Measurements from ENCODE around the gene ACVR2A. TPM values are rescaled to one million over a fixed set of nuclear protein-coding genes. Genes with fewer than 3 reads are reported as not detected.

The ACVR2A gene
- polyA plus RNA-seq, 1 donor from 2014 or later: 139 TPM

- peaks cover 98% of the 10 kb centered on the region for H3K79me2 ChIP-seq (replicated peaks; ENCODE audit: insufficient read depth, low read length)
- no peak overlapping the region for H3K4me2 ChIP-seq (ENCODE audit: low read length)
- no peak overlapping the region for H3K4me3 ChIP-seq (ENCODE audit: low read length)
- peaks cover 6% of the 10 kb centered on the region for H3K36me3 ChIP-seq (ENCODE audit: insufficient read depth, low read length)
- peaks cover 14% of the 10 kb centered on the region for H4K20me1 ChIP-seq (ENCODE audit: insufficient read depth)
- no peak overlapping the region for H2AFZ ChIP-seq (ENCODE audit: low read depth, low read length)
- TF ChIP-seq TAF1 (IDR thresholded peaks at IDR 0.05; ENCODE audit: low read depth) (no peak), EP300 (conservative IDR thresholded peaks at IDR 0.05; ENCODE audit: poor library complexity, severe bottlenecking) (no peak), SMC3 (conservative IDR thresholded peaks at IDR 0.05; ENCODE audit: poor library complexity) (no peak), RAD21 (conservative IDR thresholded peaks at IDR 0.05) (no peak)
- TF ChIP-seq, protein P1, sequence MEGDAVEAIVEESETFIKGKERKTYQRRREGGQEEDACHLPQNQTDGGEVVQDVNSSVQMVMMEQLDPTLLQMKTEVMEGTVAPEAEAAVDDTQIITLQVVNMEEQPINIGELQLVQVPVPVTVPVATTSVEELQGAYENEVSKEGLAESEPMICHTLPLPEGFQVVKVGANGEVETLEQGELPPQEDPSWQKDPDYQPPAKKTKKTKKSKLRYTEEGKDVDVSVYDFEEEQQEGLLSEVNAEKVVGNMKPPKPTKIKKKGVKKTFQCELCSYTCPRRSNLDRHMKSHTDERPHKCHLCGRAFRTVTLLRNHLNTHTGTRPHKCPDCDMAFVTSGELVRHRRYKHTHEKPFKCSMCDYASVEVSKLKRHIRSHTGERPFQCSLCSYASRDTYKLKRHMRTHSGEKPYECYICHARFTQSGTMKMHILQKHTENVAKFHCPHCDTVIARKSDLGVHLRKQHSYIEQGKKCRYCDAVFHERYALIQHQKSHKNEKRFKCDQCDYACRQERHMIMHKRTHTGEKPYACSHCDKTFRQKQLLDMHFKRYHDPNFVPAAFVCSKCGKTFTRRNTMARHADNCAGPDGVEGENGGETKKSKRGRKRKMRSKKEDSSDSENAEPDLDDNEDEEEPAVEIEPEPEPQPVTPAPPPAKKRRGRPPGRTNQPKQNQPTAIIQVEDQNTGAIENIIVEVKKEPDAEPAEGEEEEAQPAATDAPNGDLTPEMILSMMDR (IDR thresholded peaks at IDR 0.05; ENCODE audit: poor library complexity, severe bottlenecking): no peak
- H3F3A ChIP-seq (ENCODE audit: insufficient read depth, low read length, poor library complexity, severe bottlenecking): no peaks in the 10 kb centered on the region
- H3K9me2 ChIP-seq (ENCODE audit: insufficient read depth, low read length): no peaks in the 10 kb centered on the region
- no peaks in the 10 kb centered on the region for H3K27me3 ChIP-seq (ENCODE audit: insufficient read depth, low read depth, low read length)
- H3K9ac ChIP-seq (ENCODE audit: low read length): no peak overlapping the region
- no peaks in the 10 kb centered on the region for H3K9me3 ChIP-seq (ENCODE audit: low read length)
- H3K27ac ChIP-seq (ENCODE audit: low read length): no peak overlapping the region
Measured at GRCh38 chr2:147862859-147863516, 18.2 kb downstream of the ACVR2A start.

DNA sequence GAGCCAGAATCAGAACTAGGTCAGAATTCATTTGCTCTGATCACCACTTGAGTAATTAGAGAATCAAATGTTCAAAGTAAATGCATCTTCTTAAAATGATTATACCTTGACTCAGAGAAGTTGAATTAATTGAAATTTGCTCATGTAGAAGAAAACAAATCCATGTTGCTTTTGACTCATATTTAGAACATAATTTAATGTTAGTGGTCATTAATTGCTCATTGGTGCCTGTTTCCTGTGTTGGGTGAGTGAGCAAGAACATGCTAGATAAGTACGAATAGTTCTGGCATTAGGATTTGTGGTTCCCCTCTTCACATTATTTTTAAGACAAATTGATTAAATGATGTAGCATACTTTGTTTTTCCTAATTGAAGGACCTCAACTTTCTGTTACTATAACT lies 19.0 kb downstream of the ACVR2A start:
- Histone ChIP-seq H4K20me1 (ENCODE audit: insufficient read depth) (peaks cover 18% of the 10 kb centered on the region), H3K9me3 (ENCODE audit: low read length) (no peaks in the 10 kb centered on the region), H3K4me2 (ENCODE audit: low read length) (no peak overlapping the region), H3F3A (ENCODE audit: insufficient read depth, low read length, poor library complexity, severe bottlenecking) (no peaks in the 10 kb centered on the region), H3K4me3 (ENCODE audit: low read length) (no peak overlapping the region), H2AFZ (ENCODE audit: low read depth, low read length) (no peak overlapping the region), H3K9me2 (ENCODE audit: insufficient read depth, low read length) (no peaks in the 10 kb centered on the region), H3K79me2 (replicated peaks; ENCODE audit: insufficient read depth, low read length) (peaks cover 96% of the 10 kb centered on the region), H3K27me3 (ENCODE audit: insufficient read depth, low read depth, low read length) (no peaks in the 10 kb centered on the region), H3K27ac (ENCODE audit: low read length) (no peak overlapping the region), H3K9ac (ENCODE audit: low read length) (no peak overlapping the region), H3K36me3 (ENCODE audit: insufficient read depth, low read length) (peaks cover 6% of the 10 kb centered on the region)
- TF ChIP-seq REST (IDR thresholded peaks at IDR 0.05; ENCODE audit: borderline replicate concordance): no peak
- TF ChIP-seq, protein P1 (IDR thresholded peaks at IDR 0.05; ENCODE audit: poor library complexity, severe bottlenecking): no peak
- no peak for TF ChIP-seq TAF1 (IDR thresholded peaks at IDR 0.05; ENCODE audit: low read depth)
- no peak for TF ChIP-seq SMC3 (conservative IDR thresholded peaks at IDR 0.05; ENCODE audit: poor library complexity)
- TF ChIP-seq POLR2AphosphoS5 (IDR thresholded peaks at IDR 0.05): no peak
- TF ChIP-seq EZH2 (IDR thresholded peaks at IDR 0.05; ENCODE audit: borderline replicate concordance, insufficient read depth, low read length, poor library complexity, severe bottlenecking): no peak
- no peak for TF ChIP-seq RAD21 (conservative IDR thresholded peaks at IDR 0.05)
- no peak for TF ChIP-seq EP300 (conservative IDR thresholded peaks at IDR 0.05; ENCODE audit: poor library complexity, severe bottlenecking)
- TF ChIP-seq MXI1 (conservative IDR thresholded peaks at IDR 0.05; ENCODE audit: poor library complexity, severe bottlenecking): no peak
